GM21717 (cell line): ENCODE data around the gene LRRC2.
"Not testable (repeated sequence)": the region's sequence is repeated elsewhere in the genome, so short reads cannot be mapped to it uniquely, and the experiment has no call there.

Source experiments
- ATAC-seq: cut with Tn5 transposase; IDR thresholded peaks from one replicate; pipeline ENCODE4 v1.9.1; 2021; ENCODE audit warnings: mild to moderate bottlenecking, moderate library complexity; ENCODE audit not compliant: unreplicated experiment

LRRC2 gene

GRCh38 chr3:46584598-46585467 is 18.7 kb upstream of the LRRC2 start:
- ATAC-seq, result no peak

DNA sequence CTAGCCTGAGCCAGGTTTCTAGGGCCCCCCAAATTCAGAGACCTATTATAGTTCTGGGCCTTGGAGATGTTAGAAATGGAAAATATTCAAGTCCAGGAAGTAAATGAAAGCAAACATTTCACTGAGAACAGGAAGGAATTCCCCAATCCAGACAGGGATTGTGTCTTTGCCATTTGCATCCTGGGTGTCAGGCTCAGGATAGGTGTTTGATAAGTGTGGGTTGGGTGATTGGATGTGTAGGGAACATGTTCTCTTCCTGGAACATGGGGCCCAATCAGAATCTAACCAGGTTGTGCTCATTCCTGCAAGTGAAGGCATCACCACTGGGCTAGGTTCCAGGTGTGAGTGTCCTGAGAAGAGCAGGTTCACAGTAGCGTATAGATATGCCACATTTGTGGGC is 14.6 kb upstream of the LRRC2 start:
- no peak for ATAC-seq

DNA sequence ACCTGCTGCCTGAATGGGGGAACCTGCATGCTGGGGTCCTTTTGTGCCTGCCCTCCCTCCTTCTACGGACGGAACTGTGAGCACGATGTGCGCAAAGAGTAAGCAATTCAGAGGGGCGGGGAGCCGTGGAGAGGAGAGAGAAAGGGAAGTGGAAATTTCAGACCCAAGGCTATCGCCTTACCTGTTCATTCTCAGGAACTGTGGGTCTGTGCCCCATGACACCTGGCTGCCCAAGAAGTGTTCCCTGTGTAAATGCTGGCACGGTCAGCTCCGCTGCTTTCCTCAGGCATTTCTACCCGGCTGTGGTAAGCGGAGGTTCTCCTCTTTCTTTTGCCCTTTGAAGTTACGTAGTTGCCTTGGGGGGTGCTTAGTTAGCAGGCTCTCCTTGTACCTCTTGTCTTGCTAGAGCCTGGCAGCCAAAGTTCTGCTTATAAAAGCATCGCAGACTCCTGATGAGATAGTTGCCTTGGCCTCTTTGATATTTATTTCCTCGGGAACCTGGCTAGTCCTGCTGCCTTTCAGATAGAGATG is 13.7 kb upstream of the LRRC2 start:
- ATAC-seq, result no peak

DNA sequence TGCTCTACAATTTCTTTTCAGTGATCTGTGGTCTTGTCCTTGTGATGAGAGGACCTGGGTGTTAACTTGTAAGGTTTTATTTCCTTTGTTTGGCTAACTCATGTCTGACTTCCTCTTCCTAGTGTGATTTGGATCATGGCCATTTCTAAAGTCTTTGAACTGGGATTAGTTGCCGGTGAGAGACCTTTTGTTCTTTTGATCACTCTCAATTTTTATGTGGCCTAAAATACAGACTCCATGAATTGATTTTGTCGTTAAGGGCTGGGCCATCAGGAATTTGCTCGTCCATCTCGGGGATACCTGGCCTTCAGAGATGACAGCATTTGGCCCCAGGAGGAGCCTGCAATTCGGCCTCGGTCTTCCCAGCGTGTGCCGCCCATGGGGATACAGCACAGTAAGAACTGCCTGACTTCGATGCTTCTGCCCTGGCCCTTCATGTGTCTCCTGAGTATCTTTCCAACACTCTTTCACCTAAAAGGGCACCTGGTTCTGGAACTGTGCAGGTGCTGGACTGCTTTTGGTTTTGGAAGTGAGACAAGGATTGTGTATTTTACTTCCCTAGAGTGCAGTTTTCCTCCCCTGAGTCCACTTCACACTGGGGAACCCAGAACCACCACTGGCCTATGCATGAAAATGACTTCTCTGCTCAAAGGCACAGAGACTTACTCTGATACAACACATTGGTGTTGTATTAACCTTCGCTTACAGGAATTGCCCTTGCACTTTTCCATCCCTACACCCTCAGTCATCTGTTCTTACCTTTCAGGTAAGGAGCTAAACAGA is 13.1 kb upstream of the LRRC2 start:
- no peak for ATAC-seq

- not testable (repeated sequence) for ATAC-seq
Observed at GRCh38 chr3:46577580-46578249, 11.6 kb upstream of the LRRC2 start.

- ATAC-seq, result no peak
Observed at GRCh38 chr3:46576879-46577278, 10.8 kb upstream of the LRRC2 start.

GRCh38 chr3:46576386-46576785 is 10.3 kb upstream of the LRRC2 start:
- ATAC-seq, result no peak

DNA sequence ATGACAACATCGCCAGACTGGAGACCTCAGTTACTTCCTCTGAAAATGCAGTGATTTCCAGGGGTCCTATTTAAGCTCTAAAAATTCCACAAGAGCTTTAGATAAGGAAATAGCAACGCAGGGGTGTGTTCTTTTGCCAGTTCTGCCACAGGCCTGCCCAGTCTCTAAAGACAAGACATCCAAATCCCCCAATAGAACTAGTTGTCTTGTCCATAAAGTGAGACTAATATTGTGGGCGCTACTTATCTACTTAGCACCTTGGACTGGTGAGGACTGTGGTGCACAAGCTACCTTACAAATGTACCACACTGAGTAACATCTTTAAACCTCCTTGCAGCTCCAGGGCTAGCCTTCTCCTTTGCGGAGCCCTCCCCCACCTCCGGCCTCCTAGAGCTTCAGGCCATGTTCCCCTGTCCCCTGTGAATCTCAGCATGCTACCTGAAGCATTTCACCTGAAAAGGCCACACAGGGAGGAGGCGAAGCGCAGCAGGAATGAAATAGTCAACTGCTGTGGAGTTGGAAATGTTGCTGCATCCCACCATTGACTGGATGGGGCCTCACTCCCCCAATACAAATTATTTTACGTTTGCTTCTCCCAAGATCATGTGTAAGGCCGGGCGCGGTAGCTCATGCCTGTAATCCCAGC is 9.6 kb upstream of the LRRC2 start:
- ATAC-seq, result no peak

- no peak for ATAC-seq
Observed at GRCh38 chr3:46574881-46575576, 8.9 kb upstream of the LRRC2 start.

DNA sequence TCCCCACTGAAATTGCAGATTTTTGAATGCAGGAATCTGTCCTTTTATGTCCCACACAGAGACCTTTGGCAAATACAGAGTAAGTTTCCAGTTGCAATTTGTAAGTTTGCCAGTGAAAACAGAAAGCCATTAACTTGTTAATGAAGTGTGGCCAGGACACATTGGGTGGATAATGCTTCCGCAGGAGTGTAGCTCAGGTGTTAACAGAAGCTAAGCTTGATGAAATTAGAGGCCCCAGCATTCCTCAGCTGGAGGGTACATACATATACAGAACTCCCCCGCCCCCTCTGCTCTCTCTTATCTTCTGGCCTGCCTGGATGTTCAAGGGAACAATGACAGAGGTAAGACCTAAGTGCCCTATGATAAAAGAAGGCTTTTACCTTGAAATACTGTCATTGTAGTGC is 8.1 kb upstream of the LRRC2 start:
- no peak for ATAC-seq

GRCh38 chr3:46573701-46574100 is 7.6 kb upstream of the LRRC2 start:
- ATAC-seq, result no peak

GRCh38 chr3:46571684-46572083 is 5.6 kb upstream of the LRRC2 start:
- no peak for ATAC-seq

- ATAC-seq, result no peak
Observed at GRCh38 chr3:46565607-46566039, 479 bp downstream of the LRRC2 start.

- no peak for ATAC-seq
Observed at GRCh38 chr3:46565077-46565476, 1.0 kb downstream of the LRRC2 start.

- no peak for ATAC-seq
Observed at GRCh38 chr3:46564190-46565021, 1.7 kb downstream of the LRRC2 start.

- ATAC-seq, result no peak
Observed at GRCh38 chr3:46561951-46562350, 4.2 kb downstream of the LRRC2 start.

DNA sequence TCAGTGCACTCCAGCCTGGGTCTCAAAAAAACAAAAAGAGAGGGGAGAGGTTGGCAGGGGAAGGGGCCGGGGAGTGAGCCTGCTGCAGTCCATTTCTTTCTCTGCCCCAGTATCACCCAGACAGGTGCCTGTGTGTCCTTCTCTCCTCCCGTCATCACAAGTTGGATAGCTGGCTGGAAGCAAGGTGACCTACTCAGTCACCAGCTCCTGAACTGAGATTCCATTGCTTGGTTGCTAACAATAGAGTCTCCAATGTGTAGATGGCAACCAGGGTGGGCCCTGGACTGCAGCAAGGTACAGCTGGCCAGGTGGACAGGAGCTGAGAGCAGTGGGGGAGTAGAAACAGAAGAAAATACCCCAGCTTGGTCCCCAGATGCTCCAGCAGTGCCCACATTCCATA is 4.6 kb downstream of the LRRC2 start:
- no peak for ATAC-seq

- ATAC-seq, result no peak
Observed at GRCh38 chr3:46559091-46559704, 6.9 kb downstream of the LRRC2 start.
